HG02642 (cell line): Measurements from ENCODE around the gene OR6C68.
"Not testable (repeated sequence)": the region's sequence is repeated elsewhere in the genome, so short reads cannot be mapped to it uniquely, and the experiment has no call there.

Experiments used
- ATAC-seq: cut with Tn5 transposase; IDR thresholded peaks from one replicate; pipeline ENCODE4 v1.9.1; 2021; ENCODE audit warnings: mild to moderate bottlenecking; ENCODE audit not compliant: unreplicated experiment, poor library complexity

Gene OR6C68

DNA sequence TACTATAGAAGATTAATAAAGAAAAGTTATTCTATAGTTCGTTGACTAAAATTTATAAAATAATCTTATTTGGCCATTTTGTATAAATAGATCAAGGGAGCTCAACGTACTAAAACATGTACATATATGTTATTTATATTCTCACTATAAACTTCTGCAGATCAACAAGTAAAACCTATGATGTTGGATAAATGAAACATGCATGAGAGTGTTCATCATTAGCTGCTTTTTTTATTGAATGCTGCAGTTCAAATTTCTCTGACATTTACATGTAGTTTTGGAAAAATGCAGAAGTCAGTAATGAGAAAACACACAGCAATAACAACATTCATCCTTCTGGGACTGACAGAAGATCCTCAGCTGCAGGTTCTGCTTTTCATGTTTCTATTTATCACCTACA lies at the start of gene OR6C68:
Gene OR6C68 (plus strand): TSS at position 301 of the 400 bp plus-strand sequence. CDS start 0 bp downstream, at position 301.
- ATAC-seq: no peak

GRCh38 chr12:55443776-55444175 lies 48.4 kb upstream of the OR6C68 start, which contains the start of gene OR6C2:
Gene OR6C2, plus strand, starts transcription at chr12:55444076. Its CDS starts 8,138 bp downstream, at chr12:55452214.
- ATAC-seq: no peak

GRCh38 chr12:55445357-55445756 lies 46.8 kb upstream of the OR6C68 start:
- ATAC-seq: no peak

DNA sequence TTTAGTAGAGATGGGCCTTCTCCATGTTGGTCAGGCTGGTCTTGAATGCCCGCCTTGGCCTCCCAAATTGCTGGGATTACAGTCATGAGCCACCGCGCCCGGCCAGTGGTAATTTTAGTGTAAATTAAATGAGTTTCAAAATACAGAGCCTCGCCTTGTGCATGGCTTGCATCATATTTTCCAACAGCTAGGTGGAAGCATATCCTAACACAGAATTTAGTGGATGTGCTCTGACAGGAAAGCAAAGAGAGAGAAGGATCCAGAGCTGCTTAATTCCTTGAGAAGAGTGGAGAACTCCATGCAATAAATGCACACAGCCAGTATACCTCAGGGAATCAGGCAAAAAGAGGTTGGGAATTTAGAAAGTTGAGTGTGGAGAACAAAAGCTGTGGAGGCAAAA lies 45.9 kb upstream of the OR6C68 start:
- no peak for ATAC-seq

DNA sequence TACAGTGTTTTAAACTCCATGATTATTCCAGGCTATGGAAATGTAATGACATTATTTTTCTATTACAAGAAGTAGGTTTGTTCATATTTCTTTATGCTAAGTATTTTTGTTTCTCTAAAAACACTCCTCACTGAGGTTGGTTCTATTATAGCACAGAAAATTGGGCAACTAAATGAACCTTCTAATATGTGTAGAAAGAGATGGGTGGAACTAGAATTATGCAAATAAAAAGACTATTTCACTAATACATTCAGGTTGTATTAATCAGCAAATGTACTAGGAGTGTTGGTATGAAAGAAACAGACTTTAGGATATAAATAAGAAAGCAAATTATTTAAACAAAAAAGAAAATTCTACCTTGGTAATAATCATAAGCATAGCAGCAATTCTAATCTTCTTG lies 43.4 kb upstream of the OR6C68 start:
- ATAC-seq: no peak

DNA sequence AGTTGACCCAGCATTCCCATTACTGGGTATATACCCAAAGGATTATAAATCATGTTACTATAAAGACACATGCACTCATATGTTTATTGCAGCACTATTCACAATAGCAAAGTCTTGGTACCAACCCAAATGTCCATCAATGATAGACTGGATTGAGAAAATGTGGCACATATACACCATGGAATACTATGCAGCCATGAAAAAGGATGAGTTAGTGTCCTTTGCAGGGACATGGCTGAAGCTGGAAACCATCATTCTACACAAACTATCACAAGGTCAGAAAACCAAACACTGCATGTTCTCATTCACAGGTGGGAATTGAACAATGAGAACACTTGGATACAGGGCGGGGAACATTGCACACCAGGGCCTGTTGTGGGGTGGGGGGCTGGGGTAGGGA lies 27.3 kb upstream of the OR6C68 start:
- not testable (repeated sequence) for ATAC-seq

DNA sequence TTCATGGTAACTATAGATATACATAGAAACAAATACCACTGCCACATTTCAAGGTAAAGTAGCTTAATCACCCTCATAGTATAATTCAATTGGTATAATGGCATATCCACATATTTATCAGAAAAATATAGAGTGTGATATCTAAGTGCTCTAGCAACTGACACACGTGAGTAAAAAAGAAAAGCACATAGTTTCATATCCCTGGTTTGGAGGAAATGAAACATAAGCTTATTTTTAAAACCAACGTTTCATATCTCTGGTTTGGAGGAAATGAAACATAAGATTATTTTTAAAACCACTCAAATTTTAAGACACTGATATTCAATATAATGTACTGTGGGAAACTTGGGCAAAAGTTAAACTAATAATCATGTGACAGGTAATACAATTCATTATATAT lies 24.3 kb upstream of the OR6C68 start:
- no peak for ATAC-seq

GRCh38 chr12:55469291-55469690 lies 22.9 kb upstream of the OR6C68 start:
- ATAC-seq: no peak

GRCh38 chr12:55470088-55470829 lies 21.9 kb upstream of the OR6C68 start, which contains the start of gene OR6C70:
Gene OR6C70, minus strand, starts transcription at chr12:55470138. Its CDS starts 0 bp downstream, at chr12:55470138.
- no peak for ATAC-seq

DNA sequence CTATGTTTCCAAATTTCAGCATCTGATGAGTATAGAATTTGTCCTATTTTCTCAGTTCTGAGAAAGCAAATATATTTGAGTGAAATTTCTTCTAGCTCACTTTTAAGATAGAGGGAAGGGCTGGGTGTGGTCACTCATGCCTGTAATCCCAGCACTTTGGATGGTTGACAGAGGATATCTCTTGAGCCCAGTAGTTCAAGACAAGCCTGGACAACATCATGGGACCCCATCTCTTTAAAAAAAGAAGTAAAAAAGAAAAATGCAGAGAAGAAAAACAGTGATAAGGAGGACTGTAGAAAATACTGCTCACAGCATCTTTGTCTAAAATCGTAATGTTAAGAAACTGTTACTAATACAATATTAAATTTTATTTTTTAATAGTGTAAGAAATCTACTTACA lies 19.9 kb upstream of the OR6C68 start:
- ATAC-seq: no peak

DNA sequence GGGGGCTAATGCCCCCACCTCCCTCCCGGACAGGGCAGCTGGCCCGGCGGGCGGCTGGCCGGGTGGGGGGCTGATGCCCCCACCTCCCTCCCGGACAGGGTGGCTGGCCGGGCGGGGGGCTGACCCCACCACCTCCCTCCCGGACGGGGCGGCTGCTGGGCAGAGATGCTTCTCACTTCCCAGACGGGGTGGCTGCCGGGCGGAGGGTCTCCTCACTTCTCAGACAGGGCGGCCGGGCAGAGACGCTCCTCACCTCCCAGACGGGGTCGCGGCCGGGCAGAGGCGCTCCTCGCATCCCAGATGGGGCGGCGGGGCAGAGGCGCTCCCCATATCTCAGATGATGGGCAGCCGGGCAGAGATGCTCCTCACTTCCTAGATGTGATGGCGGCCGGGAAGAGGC lies 13.0 kb upstream of the OR6C68 start:
- ATAC-seq: not testable (repeated sequence)

GRCh38 chr12:55484284-55484683 lies 7.9 kb upstream of the OR6C68 start:
- ATAC-seq: not testable (repeated sequence)

- no peak for ATAC-seq
These were observed 3.3 kb downstream of the OR6C68 start for GRCh38 chr12:55495490-55495889.

DNA sequence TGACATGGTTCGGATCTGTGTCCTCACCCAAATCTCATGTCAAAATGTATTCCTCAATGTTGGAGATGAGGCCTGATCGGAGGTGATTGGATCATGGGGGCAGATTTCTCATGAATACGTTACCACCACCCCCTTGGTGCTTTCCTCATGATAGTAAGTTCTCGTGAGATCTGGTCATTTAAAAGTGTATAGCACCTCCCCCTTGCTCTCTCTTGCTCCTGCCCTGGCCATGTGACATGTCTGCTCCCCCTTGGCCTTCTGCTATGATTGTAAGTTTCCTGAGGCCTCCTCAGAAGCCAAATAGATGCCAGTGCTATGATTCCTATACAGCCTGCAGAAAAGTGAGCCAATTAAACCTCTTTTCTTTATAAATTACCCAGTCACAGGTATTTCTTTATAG lies 7.1 kb downstream of the OR6C68 start:
- ATAC-seq: no peak

- no peak for ATAC-seq
These were observed 7.7 kb downstream of the OR6C68 start for GRCh38 chr12:55499810-55500252.

GRCh38 chr12:55501601-55502000 lies 9.4 kb downstream of the OR6C68 start:
- no peak for ATAC-seq

DNA sequence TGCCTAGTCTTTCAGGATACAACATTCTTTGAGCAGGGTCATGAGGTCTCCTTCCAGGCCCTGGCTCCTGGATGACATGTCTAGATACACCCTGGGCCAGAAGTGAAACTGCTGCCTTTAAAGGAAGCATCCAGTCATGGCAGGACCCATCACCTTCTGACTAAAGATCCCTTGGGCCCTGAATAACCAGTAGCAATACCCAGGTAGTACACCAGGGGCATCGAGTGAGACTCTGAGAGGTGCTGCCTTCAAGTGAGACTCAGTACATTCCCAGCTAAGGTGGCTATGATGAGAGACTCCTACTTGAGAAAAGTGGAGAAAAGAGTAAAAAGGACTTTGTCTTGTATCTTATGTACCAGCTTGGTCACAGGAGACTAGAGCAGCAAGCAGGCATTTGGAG lies 23.5 kb downstream of the OR6C68 start:
- ATAC-seq: no peak

- no peak for ATAC-seq
These were observed 24.2 kb downstream of the OR6C68 start for GRCh38 chr12:55516391-55516790.
